GM12892 (cell line): ENCODE results near the gene DCC.

Source experiments
- POLR2A ChIP-seq: IDR thresholded peaks from 2 replicates; pipeline ENCODE4 v1.6.1; 2011; ENCODE audit warnings: low read depth, low read length, control low read depth
- TAF1 ChIP-seq: IDR thresholded peaks from 2 replicates; pipeline ENCODE4 v1.6.1; 2011; ENCODE audit warnings: low read depth, mild to moderate bottlenecking, control low read depth, low read length, borderline replicate concordance

- TF ChIP-seq POLR2A, result no peak
- TF ChIP-seq TAF1, result no peak
These were observed 1068.3 kb downstream of the DCC start for GRCh38 chr18:53408271-53408670.
